Measurements from ENCODE around the gene GRIK2. TPM values are rescaled to one million over a fixed set of nuclear protein-coding genes. Genes with fewer than 3 reads are reported as not detected.

GRIK2 gene
- total RNA-seq, 1 donor from 2014 or later = 11.3 TPM

GRCh38 chr6:101458336-101458735, 64.8 kb downstream of the GRIK2 start:
- Histone ChIP-seq H3K4me3 (no peak overlapping the region), H3K27me3 (ENCODE audit: low read depth) (no peaks in the 10 kb centered on the region), H3K27ac (replicated peaks) (no peak overlapping the region), H3K36me3 (no peaks in the 10 kb centered on the region), H3K9me3 (replicated peaks) (no peaks in the 10 kb centered on the region), H3K4me1 (no peaks in the 10 kb centered on the region)
- no peak for DNase-seq
- intact Hi-C loops (cut with micrococcal nuclease) = no loop called here
- TF ChIP-seq, protein P1, sequence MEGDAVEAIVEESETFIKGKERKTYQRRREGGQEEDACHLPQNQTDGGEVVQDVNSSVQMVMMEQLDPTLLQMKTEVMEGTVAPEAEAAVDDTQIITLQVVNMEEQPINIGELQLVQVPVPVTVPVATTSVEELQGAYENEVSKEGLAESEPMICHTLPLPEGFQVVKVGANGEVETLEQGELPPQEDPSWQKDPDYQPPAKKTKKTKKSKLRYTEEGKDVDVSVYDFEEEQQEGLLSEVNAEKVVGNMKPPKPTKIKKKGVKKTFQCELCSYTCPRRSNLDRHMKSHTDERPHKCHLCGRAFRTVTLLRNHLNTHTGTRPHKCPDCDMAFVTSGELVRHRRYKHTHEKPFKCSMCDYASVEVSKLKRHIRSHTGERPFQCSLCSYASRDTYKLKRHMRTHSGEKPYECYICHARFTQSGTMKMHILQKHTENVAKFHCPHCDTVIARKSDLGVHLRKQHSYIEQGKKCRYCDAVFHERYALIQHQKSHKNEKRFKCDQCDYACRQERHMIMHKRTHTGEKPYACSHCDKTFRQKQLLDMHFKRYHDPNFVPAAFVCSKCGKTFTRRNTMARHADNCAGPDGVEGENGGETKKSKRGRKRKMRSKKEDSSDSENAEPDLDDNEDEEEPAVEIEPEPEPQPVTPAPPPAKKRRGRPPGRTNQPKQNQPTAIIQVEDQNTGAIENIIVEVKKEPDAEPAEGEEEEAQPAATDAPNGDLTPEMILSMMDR (IDR thresholded peaks at IDR 0.05; ENCODE audit: borderline replicate concordance) = no peak

DNA sequence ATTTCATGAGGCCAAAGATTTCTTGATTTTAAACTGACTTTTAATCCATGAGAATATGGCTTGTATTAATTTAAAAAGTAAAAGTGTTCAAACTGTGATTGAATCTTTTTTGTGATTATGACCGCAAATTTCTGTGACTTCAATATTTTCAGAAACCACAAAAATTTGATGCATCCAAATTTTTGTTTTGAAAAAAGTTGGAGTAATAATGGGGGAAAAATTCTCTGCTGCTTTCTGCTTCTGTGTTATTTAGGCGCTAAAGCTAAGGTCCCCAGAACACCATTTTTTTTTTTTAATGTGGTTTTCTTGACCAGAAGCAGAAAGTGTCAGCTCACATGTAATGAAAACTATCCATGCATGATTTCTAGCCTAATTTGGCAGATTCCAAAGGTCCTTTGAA, 65.3 kb downstream of the GRIK2 start:
- H3K27me3 ChIP-seq (ENCODE audit: low read depth) = no peaks in the 10 kb centered on the region
- no peak for DNase-seq
- no peaks in the 10 kb centered on the region for H3K9me3 ChIP-seq (replicated peaks)
- TF ChIP-seq, protein P1 (IDR thresholded peaks at IDR 0.05; ENCODE audit: borderline replicate concordance) = no peak
- H3K36me3 ChIP-seq = no peaks in the 10 kb centered on the region
- H3K4me1 ChIP-seq = no peaks in the 10 kb centered on the region
- no peak overlapping the region for H3K27ac ChIP-seq (replicated peaks)
- intact Hi-C loops (cut with micrococcal nuclease) = no loop called here
- H3K4me3 ChIP-seq = no peak overlapping the region

GRCh38 chr6:101462576-101462975, 69.1 kb downstream of the GRIK2 start:
- TF ChIP-seq, protein P1 (IDR thresholded peaks at IDR 0.05; ENCODE audit: borderline replicate concordance) = no peak
- intact Hi-C loops (cut with micrococcal nuclease) = no loop called here
- DNase-seq = no peak
- H3K9me3 ChIP-seq (replicated peaks) = no peaks in the 10 kb centered on the region
- no peaks in the 10 kb centered on the region for H3K36me3 ChIP-seq
- H3K27ac ChIP-seq (replicated peaks) = no peak overlapping the region
- H3K4me1 ChIP-seq = peaks cover 7% of the 10 kb centered on the region
- H3K4me3 ChIP-seq = no peak overlapping the region
- H3K27me3 ChIP-seq (ENCODE audit: low read depth) = no peaks in the 10 kb centered on the region

GRCh38 chr6:101465863-101466262, 72.4 kb downstream of the GRIK2 start:
- H3K4me3 ChIP-seq = no peak overlapping the region
- no peaks in the 10 kb centered on the region for H3K36me3 ChIP-seq
- DNase-seq = no peak
- TF ChIP-seq, protein P1 (IDR thresholded peaks at IDR 0.05; ENCODE audit: borderline replicate concordance) = no peak
- no peaks in the 10 kb centered on the region for H3K27me3 ChIP-seq (ENCODE audit: low read depth)
- intact Hi-C loops (cut with micrococcal nuclease) = no loop called here
- no peaks in the 10 kb centered on the region for H3K9me3 ChIP-seq (replicated peaks)
- peak overlapping the region; percentile 46 for H3K27ac ChIP-seq (replicated peaks)
- H3K4me1 ChIP-seq = peaks cover 7% of the 10 kb centered on the region

DNA sequence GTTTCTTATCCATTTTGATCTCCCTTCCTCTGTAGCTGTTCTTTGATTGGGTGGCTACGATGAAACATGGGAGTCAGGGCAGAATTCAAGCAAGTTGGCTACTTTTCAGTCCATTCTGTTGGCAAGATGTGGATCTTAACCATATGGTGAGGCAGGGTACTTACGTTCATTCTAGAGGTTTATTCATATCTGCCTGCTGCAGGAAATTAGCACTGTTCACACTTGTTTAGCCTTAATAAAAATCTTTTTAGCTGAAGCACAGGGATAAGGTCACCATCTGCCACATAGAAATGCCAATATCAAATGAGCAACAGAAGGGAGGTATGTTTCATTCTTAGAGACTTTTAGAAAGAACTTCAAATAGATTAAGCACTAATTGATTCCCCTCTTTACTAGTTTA, 83.9 kb downstream of the GRIK2 start:
- Histone ChIP-seq H3K36me3 (no peaks in the 10 kb centered on the region), H3K9me3 (replicated peaks) (no peaks in the 10 kb centered on the region), H3K4me1 (no peaks in the 10 kb centered on the region), H3K4me3 (no peak overlapping the region), H3K27ac (replicated peaks) (no peak overlapping the region), H3K27me3 (ENCODE audit: low read depth) (no peaks in the 10 kb centered on the region)
- TF ChIP-seq, protein P1 (IDR thresholded peaks at IDR 0.05; ENCODE audit: borderline replicate concordance) = no peak
- intact Hi-C loops (cut with micrococcal nuclease) = no loop called here
- DNase-seq = no peak

GRCh38 chr6:101478891-101479290, 85.4 kb downstream of the GRIK2 start:
- Histone ChIP-seq H3K4me1 (no peaks in the 10 kb centered on the region), H3K27ac (replicated peaks) (no peak overlapping the region), H3K9me3 (replicated peaks) (no peaks in the 10 kb centered on the region), H3K27me3 (ENCODE audit: low read depth) (no peaks in the 10 kb centered on the region), H3K36me3 (no peaks in the 10 kb centered on the region), H3K4me3 (no peak overlapping the region)
- no peak for DNase-seq
- TF ChIP-seq, protein P1 (IDR thresholded peaks at IDR 0.05; ENCODE audit: borderline replicate concordance) = no peak
- intact Hi-C loops (cut with micrococcal nuclease) = no loop called here

All from left ventricle myocardium inferior (tissue), 1 donor.